OCI-LY7 (cell line): ENCODE results near the gene POTEM.
"Not testable (repeated sequence)": the region's sequence is repeated elsewhere in the genome, so short reads cannot be mapped to it uniquely, and the experiment has no call there.

Experiments used
- CTCF ChIP-seq: fragments of 200-600 bp; sonication (generic); conservative IDR thresholded peaks from 2 replicates; pipeline ENCODE4 v1.5.1; 2014; ENCODE audit warnings: mild to moderate bottlenecking, antibody characterized with exemption, low read length, moderate library complexity, mixed read lengths
- EZH2phosphoT487 ChIP-seq: fragments of 200-600 bp; sonication (generic); IDR thresholded peaks from 2 replicates; pipeline ENCODE4 v1.6.1; 2018; ENCODE audit warnings: low read depth, borderline replicate concordance, mild to moderate bottlenecking, mixed run types, antibody characterized with exemption, low read length, moderate library complexity, mixed read lengths

- not testable (repeated sequence) for TF ChIP-seq CTCF, EZH2phosphoT487
Observed at GRCh38 chr14:19027895-19028294, 60.7 kb downstream of the POTEM start.
